ENCODE data around the gene PGBD2.
"Not testable (repeated sequence)": the region's sequence is repeated elsewhere in the genome, so short reads cannot be mapped to it uniquely, and the experiment has no call there.

The PGBD2 gene

DNA sequence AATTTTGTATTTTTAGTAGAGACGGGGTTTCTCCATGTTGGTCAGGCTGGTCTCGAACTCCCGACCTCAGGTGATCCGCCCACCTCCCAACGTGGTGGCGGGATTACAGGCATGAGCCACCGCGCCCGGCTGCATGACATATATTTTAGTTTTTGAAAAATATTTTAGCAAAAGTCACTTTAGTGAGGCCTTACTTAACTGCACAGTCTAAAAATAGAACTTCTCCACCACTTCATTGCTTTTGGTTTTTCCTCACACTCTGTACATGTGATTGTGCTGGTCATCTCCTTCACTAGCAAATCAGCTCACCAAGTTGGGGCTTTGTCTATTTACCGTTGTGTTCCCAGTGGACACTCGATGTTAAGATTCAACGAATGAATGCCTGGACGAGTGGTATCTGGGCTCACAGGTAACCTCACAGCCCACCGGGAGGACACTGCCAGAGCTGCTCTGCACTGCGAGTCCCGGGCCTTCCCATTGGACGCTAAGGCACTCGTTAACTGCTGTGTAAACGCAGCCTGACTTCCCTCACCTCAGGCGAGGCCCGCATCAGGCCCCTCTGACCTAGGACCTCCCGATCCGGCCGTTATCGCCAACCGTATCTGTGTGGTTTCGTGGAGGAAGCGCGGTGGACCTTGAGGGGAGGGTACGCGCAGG lies 33.2 kb upstream of the PGBD2 start:
- Histone ChIP-seq H3K9ac (ENCODE audit: low read depth, low read length) (peak overlapping the region; percentile 48), H3K36me3 (ENCODE audit: control insufficient read depth, insufficient read depth, low read length) (no peaks in the 10 kb centered on the region), H3K27me3 (ENCODE audit: control insufficient read depth, insufficient read depth, low read length) (no peaks in the 10 kb centered on the region), H3K4me3 (ENCODE audit: low read depth, low read length) (peak overlapping the region; percentile 87), H3K4me1 (ENCODE audit: control insufficient read depth, insufficient read depth, low read length) (no peaks in the 10 kb centered on the region), H3K9me3 (ENCODE audit: control insufficient read depth, insufficient read depth, low read length) (no peaks in the 10 kb centered on the region)

DNA sequence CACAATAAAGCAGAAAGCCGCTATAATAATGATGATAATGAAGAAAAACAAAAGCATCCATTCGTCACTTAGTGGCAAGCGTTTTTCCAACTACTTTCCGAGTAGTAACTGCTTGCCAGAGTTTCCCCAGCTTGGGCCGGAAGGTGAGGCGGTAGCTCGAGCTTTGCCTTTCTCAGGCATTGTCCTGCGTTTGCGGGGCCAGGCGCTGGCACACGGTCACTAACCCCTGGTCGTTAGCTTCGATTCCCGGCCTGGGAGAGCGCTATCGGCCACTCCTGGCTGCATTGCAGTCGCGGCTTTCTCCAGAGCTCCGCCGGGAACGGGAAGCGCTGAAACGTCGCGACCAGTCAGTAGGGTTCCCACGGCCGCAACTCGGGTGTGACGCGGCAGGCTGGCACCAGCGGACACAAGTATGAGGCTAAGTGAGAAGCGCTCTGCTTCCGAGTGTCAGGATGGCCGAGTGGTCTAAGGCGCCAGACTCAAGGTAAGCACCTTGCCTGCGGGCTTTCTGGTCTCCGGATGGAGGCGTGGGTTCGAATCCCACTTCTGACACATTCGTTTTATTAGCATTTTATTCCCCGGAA lies 32.5 kb upstream of the PGBD2 start:
- Histone ChIP-seq H3K4me3 (ENCODE audit: low read depth, low read length) (peak overlapping the region; percentile 87), H3K27me3 (ENCODE audit: control insufficient read depth, insufficient read depth, low read length) (no peaks in the 10 kb centered on the region), H3K9me3 (ENCODE audit: control insufficient read depth, insufficient read depth, low read length) (no peaks in the 10 kb centered on the region), H3K36me3 (ENCODE audit: control insufficient read depth, insufficient read depth, low read length) (no peaks in the 10 kb centered on the region), H3K9ac (ENCODE audit: low read depth, low read length) (peak overlapping the region; percentile 51), H3K4me1 (ENCODE audit: control insufficient read depth, insufficient read depth, low read length) (no peaks in the 10 kb centered on the region)

DNA sequence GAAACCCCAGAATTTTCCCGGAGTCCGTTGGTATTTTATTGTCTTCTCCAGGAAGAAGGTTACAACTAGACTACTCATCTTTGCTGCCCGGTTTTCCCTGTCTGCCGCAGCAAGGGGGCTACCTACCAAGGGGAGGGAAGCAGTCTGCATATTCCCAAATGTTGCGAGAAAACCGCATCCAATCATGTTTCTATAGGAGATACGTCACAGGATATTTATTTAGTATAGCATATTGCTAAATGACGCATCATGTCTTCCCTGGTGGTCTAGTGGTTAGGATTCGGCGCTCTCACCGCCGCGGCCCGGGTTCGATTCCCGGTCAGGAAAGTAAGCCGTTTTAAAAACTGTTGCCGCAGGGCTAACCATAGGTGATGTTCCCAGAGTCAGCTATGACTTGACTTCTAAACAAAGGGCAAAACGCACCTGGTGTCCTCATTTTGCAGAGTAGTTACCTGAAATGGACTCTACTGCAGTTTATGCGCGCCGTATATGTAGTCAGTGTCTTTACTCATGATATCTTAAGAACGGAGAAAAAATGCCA lies 32.0 kb upstream of the PGBD2 start:
- Histone ChIP-seq H3K36me3 (ENCODE audit: control insufficient read depth, insufficient read depth, low read length) (no peaks in the 10 kb centered on the region), H3K4me3 (ENCODE audit: low read depth, low read length) (peak overlapping the region; percentile 87), H3K4me1 (ENCODE audit: control insufficient read depth, insufficient read depth, low read length) (no peaks in the 10 kb centered on the region), H3K27me3 (ENCODE audit: control insufficient read depth, insufficient read depth, low read length) (no peaks in the 10 kb centered on the region), H3K9ac (ENCODE audit: low read depth, low read length) (peak overlapping the region; percentile 51), H3K9me3 (ENCODE audit: control insufficient read depth, insufficient read depth, low read length) (no peaks in the 10 kb centered on the region)

DNA sequence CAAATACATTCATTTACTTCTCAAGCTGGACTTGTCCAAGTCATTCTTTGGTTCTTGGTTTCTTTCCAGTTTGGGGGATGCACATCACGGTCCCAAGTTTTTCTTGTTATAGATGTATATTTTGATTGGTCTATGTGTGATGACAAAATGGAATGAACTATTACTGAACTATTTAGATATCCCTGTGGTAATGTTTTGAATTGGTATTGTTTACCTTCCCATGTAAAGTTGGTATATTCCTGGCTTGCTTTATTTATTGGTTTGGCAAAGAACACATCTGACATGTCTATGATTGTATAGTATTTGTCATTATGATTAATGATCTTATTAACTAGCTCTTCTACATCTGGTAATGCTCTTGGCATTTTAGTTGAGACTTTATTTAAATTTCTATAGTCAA lies 24.8 kb upstream of the PGBD2 start:
- Histone ChIP-seq H3K9ac (ENCODE audit: low read depth, low read length) (no peak overlapping the region), H3K9me3 (ENCODE audit: control insufficient read depth, insufficient read depth, low read length) (no peaks in the 10 kb centered on the region), H3K4me3 (ENCODE audit: low read depth, low read length) (no peak overlapping the region), H3K36me3 (ENCODE audit: control insufficient read depth, insufficient read depth, low read length) (no peaks in the 10 kb centered on the region), H3K4me1 (ENCODE audit: control insufficient read depth, insufficient read depth, low read length) (peaks cover 2% of the 10 kb centered on the region), H3K27me3 (ENCODE audit: control insufficient read depth, insufficient read depth, low read length) (no peaks in the 10 kb centered on the region)

DNA sequence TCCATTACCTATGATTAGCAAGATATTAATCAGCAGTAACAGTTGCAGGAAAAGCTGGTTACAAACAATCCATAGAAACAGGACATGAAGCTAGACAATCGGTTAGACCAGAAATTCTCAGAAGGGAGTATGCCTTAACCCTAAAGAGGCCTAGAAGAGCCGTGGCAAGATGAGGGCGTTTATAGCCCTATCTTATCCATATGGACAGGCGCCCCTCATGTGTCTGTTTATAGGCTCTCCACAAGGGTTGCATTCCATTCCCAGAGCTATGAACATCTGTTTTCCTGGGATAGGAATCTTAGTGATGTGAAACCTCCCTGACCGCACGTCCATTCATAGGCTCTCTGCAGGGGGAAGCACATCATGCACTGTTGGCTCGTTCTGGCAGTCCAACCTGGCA lies 23.6 kb upstream of the PGBD2 start:
- not testable (repeated sequence) for H3K9ac ChIP-seq (ENCODE audit: low read depth, low read length); H3K36me3 ChIP-seq (ENCODE audit: control insufficient read depth, insufficient read depth, low read length); H3K27me3 ChIP-seq (ENCODE audit: control insufficient read depth, insufficient read depth, low read length); H3K4me3 ChIP-seq (ENCODE audit: low read depth, low read length); H3K9me3 ChIP-seq (ENCODE audit: control insufficient read depth, insufficient read depth, low read length); H3K4me1 ChIP-seq (ENCODE audit: control insufficient read depth, insufficient read depth, low read length)

DNA sequence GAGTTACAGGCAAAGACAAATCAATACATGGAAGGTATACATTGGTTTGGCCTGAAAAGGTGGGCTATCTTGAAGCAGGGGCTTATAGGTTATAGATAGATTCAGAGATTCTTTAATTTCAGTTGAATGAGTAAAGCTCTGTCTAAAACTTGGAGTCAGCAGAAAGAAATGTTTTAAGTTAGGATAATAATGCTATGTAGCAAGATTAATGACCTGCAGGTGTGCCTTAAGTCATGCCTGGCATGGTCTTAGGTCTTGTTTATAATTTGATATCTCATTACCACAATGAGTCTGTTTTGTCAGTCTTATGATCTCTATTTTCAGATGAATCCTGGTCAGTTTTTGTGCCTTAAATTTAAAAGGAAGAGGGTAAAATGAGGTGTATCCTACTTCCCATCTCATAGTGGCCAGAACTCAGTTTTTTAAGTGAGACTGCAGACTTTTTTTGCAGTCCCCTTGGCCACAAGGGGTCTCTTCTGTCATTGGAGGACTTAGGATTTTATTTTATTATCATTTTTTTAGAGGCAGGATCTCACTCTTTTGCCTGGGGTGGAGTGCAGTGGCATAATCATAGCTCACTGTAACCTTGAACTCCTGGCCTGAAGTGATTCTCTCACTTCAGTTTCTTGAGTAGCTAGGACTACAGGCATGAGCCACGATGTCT lies 21.3 kb upstream of the PGBD2 start:
- Histone ChIP-seq H3K4me1 (ENCODE audit: control insufficient read depth, insufficient read depth, low read length) (peaks cover 6% of the 10 kb centered on the region), H3K9ac (ENCODE audit: low read depth, low read length) (no peak overlapping the region), H3K27me3 (ENCODE audit: control insufficient read depth, insufficient read depth, low read length) (no peaks in the 10 kb centered on the region), H3K4me3 (ENCODE audit: low read depth, low read length) (no peak overlapping the region), H3K9me3 (ENCODE audit: control insufficient read depth, insufficient read depth, low read length) (no peaks in the 10 kb centered on the region), H3K36me3 (ENCODE audit: control insufficient read depth, insufficient read depth, low read length) (no peaks in the 10 kb centered on the region)

DNA sequence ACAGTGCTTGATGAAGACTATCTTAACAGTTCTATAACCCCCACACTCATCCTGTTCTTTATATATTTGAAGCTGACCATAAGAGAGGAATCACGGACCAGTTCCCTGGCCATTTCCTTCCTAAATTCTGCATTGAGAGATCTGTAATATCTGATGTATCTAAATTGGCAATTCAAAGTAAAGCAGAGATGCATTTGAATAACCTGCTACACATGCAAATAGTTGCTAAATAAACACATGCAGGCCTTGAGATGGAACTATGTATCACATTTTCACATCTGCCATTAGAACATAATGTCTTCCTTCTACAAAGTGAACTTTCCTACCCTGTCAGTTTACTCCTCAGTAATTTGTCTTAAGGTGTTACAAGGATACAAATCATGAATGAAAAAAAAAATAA lies 20.4 kb upstream of the PGBD2 start:
- no peaks in the 10 kb centered on the region for H3K27me3 ChIP-seq (ENCODE audit: control insufficient read depth, insufficient read depth, low read length)
- H3K4me3 ChIP-seq (ENCODE audit: low read depth, low read length), result no peak overlapping the region
- no peaks in the 10 kb centered on the region for H3K9me3 ChIP-seq (ENCODE audit: control insufficient read depth, insufficient read depth, low read length)
- H3K36me3 ChIP-seq (ENCODE audit: control insufficient read depth, insufficient read depth, low read length), result no peaks in the 10 kb centered on the region
- peaks cover 6% of the 10 kb centered on the region for H3K4me1 ChIP-seq (ENCODE audit: control insufficient read depth, insufficient read depth, low read length)
- H3K9ac ChIP-seq (ENCODE audit: low read depth, low read length), result no peak overlapping the region

DNA sequence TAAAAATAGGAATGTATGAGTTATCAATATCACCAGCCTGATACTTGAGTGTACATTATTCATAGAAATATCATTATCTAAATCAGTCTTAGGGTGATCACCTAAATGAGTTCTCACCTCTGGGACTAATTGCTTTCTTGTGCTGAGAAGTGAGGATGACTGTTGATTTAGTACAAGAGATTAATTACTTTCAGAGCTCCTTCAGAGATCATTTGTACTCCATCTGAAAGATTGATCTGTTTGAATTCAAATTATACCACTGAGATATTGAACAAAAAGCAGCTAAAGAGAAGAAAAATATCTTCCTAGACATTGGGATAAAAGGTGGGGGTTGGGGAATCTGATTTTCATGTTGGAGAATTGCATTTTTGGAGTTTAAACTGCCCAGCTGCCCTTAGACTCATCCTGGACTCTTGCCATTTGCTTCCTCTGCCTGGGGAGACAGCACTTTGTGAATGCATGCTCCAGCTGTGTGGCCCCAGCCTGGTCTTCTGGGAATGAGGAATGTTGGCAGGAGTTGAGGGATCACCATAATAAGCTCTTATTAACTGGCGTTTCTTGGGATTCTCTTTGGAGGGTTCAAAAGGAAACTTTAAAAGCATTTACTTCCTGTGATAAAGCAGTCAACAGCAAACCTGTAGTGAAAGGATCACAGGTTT lies 19.7 kb upstream of the PGBD2 start:
- Histone ChIP-seq H3K27me3 (ENCODE audit: control insufficient read depth, insufficient read depth, low read length) (no peaks in the 10 kb centered on the region), H3K4me3 (ENCODE audit: low read depth, low read length) (no peak overlapping the region), H3K9ac (ENCODE audit: low read depth, low read length) (no peak overlapping the region), H3K36me3 (ENCODE audit: control insufficient read depth, insufficient read depth, low read length) (no peaks in the 10 kb centered on the region), H3K9me3 (ENCODE audit: control insufficient read depth, insufficient read depth, low read length) (no peaks in the 10 kb centered on the region), H3K4me1 (ENCODE audit: control insufficient read depth, insufficient read depth, low read length) (peaks cover 6% of the 10 kb centered on the region)

DNA sequence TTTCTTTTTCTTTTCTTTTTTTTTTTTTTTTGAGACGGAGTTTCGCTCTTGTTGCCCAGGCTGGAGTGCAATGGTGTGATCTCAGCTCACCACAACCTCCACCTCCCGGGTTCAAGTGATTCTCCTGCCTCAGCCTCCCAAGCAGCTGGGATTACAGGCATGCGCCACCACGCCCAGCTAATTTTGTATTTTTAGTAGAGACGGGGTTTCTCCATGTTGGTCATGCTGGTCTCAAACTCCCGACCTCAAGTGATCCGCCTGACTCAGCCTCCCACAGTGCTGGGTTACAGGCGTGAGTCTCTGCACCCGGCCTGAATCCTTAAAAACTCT lies 16.2 kb upstream of the PGBD2 start:
- not testable (repeated sequence) for H3K9me3 ChIP-seq (ENCODE audit: control insufficient read depth, insufficient read depth, low read length); H3K9ac ChIP-seq (ENCODE audit: low read depth, low read length); H3K4me3 ChIP-seq (ENCODE audit: low read depth, low read length); H3K27me3 ChIP-seq (ENCODE audit: control insufficient read depth, insufficient read depth, low read length); H3K36me3 ChIP-seq (ENCODE audit: control insufficient read depth, insufficient read depth, low read length); H3K4me1 ChIP-seq (ENCODE audit: control insufficient read depth, insufficient read depth, low read length)

DNA sequence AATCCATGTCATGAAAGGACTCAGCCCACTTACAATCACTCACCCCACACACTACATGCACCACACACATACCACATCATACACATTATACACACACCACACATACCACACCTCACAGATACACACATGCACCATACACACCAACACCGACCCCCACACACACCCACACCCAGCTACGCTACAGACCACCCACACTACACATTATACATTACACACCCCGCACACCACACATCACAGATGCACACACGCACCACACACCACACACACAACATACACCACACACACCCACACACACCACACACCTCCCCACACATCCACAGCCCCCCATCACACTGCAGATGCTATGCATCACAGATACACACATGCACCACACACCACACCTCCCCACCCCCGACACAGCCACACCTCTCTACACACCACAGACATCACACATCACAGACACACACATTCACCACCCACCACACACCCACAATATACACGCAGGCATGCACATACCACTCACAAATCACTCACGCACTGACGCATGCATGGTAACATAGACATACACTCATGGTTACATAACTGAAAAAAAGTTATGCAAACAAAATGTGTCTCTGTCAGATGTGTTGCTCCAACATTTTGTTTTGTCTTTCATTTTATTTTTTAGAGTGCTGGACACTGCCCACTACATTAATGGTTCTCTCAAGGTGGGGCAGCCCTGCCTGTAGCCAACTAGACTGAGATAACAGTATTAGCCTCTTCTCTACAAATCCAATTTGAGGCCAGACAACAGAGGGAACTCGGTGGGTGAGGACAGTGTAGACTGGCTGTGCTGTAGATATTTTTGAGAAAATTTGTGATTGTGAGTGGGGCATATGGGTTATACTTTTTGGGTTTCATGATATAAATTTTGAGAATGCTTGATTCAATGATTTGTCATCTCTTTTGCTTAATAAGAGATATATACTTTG lies 15.2 kb upstream of the PGBD2 start:
- Histone ChIP-seq H3K4me3 (ENCODE audit: low read depth, low read length) (no peak overlapping the region), H3K36me3 (ENCODE audit: control insufficient read depth, insufficient read depth, low read length) (no peaks in the 10 kb centered on the region), H3K4me1 (ENCODE audit: control insufficient read depth, insufficient read depth, low read length) (peaks cover 6% of the 10 kb centered on the region), H3K9ac (ENCODE audit: low read depth, low read length) (no peak overlapping the region), H3K27me3 (ENCODE audit: control insufficient read depth, insufficient read depth, low read length) (no peaks in the 10 kb centered on the region), H3K9me3 (ENCODE audit: control insufficient read depth, insufficient read depth, low read length) (no peaks in the 10 kb centered on the region)

DNA sequence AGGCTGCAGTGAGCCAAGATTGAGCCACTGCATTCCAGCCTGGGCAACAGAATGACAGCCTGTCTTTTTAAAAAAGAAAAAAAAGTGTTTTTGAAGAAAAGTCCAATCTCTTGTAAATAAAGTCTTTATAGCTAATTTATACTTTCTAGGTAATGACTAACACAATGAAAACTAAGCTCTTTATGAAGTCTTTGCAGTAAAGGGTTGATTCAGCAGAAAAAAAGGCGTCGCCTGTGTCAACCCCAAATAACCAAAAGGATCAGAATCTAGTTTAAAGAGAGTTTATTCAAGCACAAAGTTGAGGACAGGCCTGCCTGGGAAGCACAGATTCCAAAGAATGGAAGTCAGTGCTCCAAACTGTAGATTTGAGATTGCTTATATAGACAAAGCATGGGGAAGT lies 14.3 kb upstream of the PGBD2 start:
- Histone ChIP-seq H3K4me1 (ENCODE audit: control insufficient read depth, insufficient read depth, low read length) (no peaks in the 10 kb centered on the region), H3K27me3 (ENCODE audit: control insufficient read depth, insufficient read depth, low read length) (no peaks in the 10 kb centered on the region), H3K9ac (ENCODE audit: low read depth, low read length) (no peak overlapping the region), H3K4me3 (ENCODE audit: low read depth, low read length) (no peak overlapping the region), H3K9me3 (ENCODE audit: control insufficient read depth, insufficient read depth, low read length) (no peaks in the 10 kb centered on the region), H3K36me3 (ENCODE audit: control insufficient read depth, insufficient read depth, low read length) (no peaks in the 10 kb centered on the region)

All from iPS-15b (cell line).